H1 (cell line): ENCODE results near the gene ALPL. TPM values are rescaled to one million over a fixed set of nuclear protein-coding genes. Genes with fewer than 3 reads are reported as not detected.
A peak's percentile ranks its signal among the peaks of the same experiment; 100 is the strongest.

Source experiments
- CTCF ChIA-PET: fragments of 300-600 bp; sonication (Branson Sonifier 250); formaldehyde crosslinking; loops from one replicate; lab custom pipeline; 2021; ENCODE audit not compliant: partially characterized antibody; lab: Charles Lee
- POLR2A ChIA-PET: fragments of 300-600 bp; sonication (Branson Sonifier 250); formaldehyde crosslinking; loops from one replicate; lab custom pipeline; 2021; ENCODE audit warnings: inconsistent platforms; ENCODE audit not compliant: partially characterized antibody; lab: Charles Lee
- DNase-seq, 2 experiments: peaks; one replicate each; pipeline versions ENCODE4 v3.0.0 to v3.0.0-alpha.2; 2010 to 2022; ENCODE audit warnings: low spot score in 2 of 2, low read depth in 1 of 2, mixed read lengths in 1 of 2
- FAIRE-seq: peaks from 2 replicates; lab custom pipeline; 2011; peaks lifted over from hg19 to GRCh38; lab: Jason Lieb, UNC
- H2AFZ ChIP-seq: 2 replicates; pipeline ENCODE4 v1.8.1; 2012; ENCODE audit warnings: low read length, inconsistent platforms
- H2AK5ac ChIP-seq: 2 replicates; pipeline ENCODE4 v1.6.1; 2013; ENCODE audit warnings: low read depth, low read length
- H2BK120ac ChIP-seq: replicated peaks from 2 replicates; pipeline ENCODE3; 2013; ENCODE audit warnings: low read depth, low read length, inconsistent platforms
- H2BK12ac ChIP-seq: 2 replicates; pipeline ENCODE4 v1.6.1; 2013; ENCODE audit warnings: low read depth, low read length
- H2BK15ac ChIP-seq: 2 replicates; pipeline ENCODE4 v1.6.1; 2013; ENCODE audit warnings: low read length
- H2BK20ac ChIP-seq: 2 replicates; pipeline ENCODE4 v1.6.1; 2013; ENCODE audit warnings: low read length
- H2BK5ac ChIP-seq: 2 replicates; pipeline ENCODE4 v1.6.1; 2013; ENCODE audit warnings: low read depth, low read length
- H3K14ac ChIP-seq: 2 replicates; pipeline ENCODE4 v1.6.1; 2013; ENCODE audit warnings: inconsistent platforms; ENCODE audit not compliant: insufficient read length
- H3K18ac ChIP-seq: 2 replicates; pipeline ENCODE4 v1.6.1; 2013; ENCODE audit warnings: low read length; ENCODE audit errors: extremely low read depth
- H3K23ac ChIP-seq: 2 replicates; pipeline ENCODE4 v1.6.1; 2013; ENCODE audit warnings: inconsistent platforms; ENCODE audit not compliant: insufficient read length
- H3K23me2 ChIP-seq: 2 replicates; pipeline ENCODE4 v1.6.1; 2013; ENCODE audit warnings: low read depth, low read length
- H3K27ac ChIP-seq: 2 replicates; pipeline ENCODE4 v1.6.1; 2011; ENCODE audit warnings: low read depth, low read length, inconsistent platforms
- H3K27me3 ChIP-seq, 4 experiments: replicated peaks in 1 of 4; 1 replicate in 1 of 4; 2 replicates in 3 of 4; pipeline versions ENCODE4 v1.6.1 to v1.8.1; 2011 to 2013; ENCODE audit warnings: low read length in 3 of 4, mild to moderate bottlenecking in 3 of 4, inconsistent platforms in 2 of 4, mixed read lengths in 2 of 4, moderate library complexity in 1 of 4; ENCODE audit not compliant: control insufficient read depth in 3 of 4, insufficient read depth in 3 of 4; ENCODE audit errors: extremely low read depth in 1 of 4
- H3K36me3 ChIP-seq, 4 experiments: 2 replicates each; pipeline versions ENCODE4 v1.6.1 to v1.8.1; 2011 to 2013; ENCODE audit warnings: mild to moderate bottlenecking in 4 of 4, low read length in 3 of 4, moderate library complexity in 2 of 4, control low read depth in 1 of 4, inconsistent platforms in 1 of 4; ENCODE audit not compliant: insufficient read depth in 4 of 4, control insufficient read depth in 2 of 4
- H3K4ac ChIP-seq: replicated peaks from 2 replicates; pipeline ENCODE3; 2013; ENCODE audit warnings: low read length, low read depth, mixed read lengths, inconsistent platforms; ENCODE audit not compliant: insufficient read length
- H3K4me1 ChIP-seq, 4 experiments: replicated peaks in 1 of 4; 1 replicate in 1 of 4; 2 replicates in 3 of 4; pipeline versions ENCODE4 v1.6.1 to v1.8.1; 2011 to 2013; ENCODE audit warnings: low read length in 3 of 4, inconsistent platforms in 2 of 4, mixed read lengths in 1 of 4; ENCODE audit not compliant: insufficient read depth in 4 of 4, control insufficient read depth in 3 of 4
- H3K4me2 ChIP-seq, 2 experiments: 2 replicates each; pipeline versions ENCODE4 v1.6.1 to v1.8.1; 2011 to 2013; ENCODE audit warnings: low read depth in 2 of 2, low read length in 2 of 2, control low read depth in 1 of 2, inconsistent platforms in 1 of 2, mild to moderate bottlenecking in 1 of 2; ENCODE audit not compliant: insufficient read depth in 1 of 2
- H3K4me3 ChIP-seq, 4 experiments: fragments of 200-600, 300-600 bp in 1 of 4; sonication (generic), shearing (Covaris generic), sonication (Bioruptor Twin) in 1 of 4; 2 replicates each; pipeline versions ENCODE4 v1.5.1 to v1.8.1; 2011 to 2016; ENCODE audit warnings: low read length in 4 of 4, low read depth in 3 of 4, control low read depth in 2 of 4, inconsistent platforms in 2 of 4, mild to moderate bottlenecking in 2 of 4, mixed read lengths in 1 of 4, moderate library complexity in 1 of 4; ENCODE audit not compliant: insufficient read depth in 2 of 4; ENCODE audit errors: extremely low read depth in 1 of 4
- H3K56ac ChIP-seq: replicated peaks from 2 replicates; pipeline ENCODE3; 2013; ENCODE audit warnings: low read depth, mild to moderate bottlenecking, mixed read lengths, low read length, inconsistent platforms; ENCODE audit not compliant: insufficient read length
- H3K79me1 ChIP-seq: 2 replicates; pipeline ENCODE4 v1.6.1; 2013; ENCODE audit warnings: low read depth, low read length, control low read depth
- H3K79me2 ChIP-seq, 2 experiments: 2 replicates each; pipeline versions ENCODE4 v1.6.1 to v1.8.1; 2012 to 2013; ENCODE audit warnings: low read length in 2 of 2, mild to moderate bottlenecking in 2 of 2, inconsistent platforms in 1 of 2; ENCODE audit not compliant: insufficient read depth in 2 of 2, control insufficient read depth in 1 of 2
- H3K9ac ChIP-seq, 4 experiments: replicated peaks in 1 of 4; 1 replicate in 1 of 4; 2 replicates in 3 of 4; pipeline versions ENCODE4 v1.6.1 to v1.8.1; 2011 to 2013; ENCODE audit warnings: low read depth in 3 of 4, low read length in 3 of 4, control low read depth in 2 of 4, mild to moderate bottlenecking in 2 of 4, moderate library complexity in 2 of 4, inconsistent platforms in 1 of 4; ENCODE audit errors: extremely low read depth in 1 of 4
- H3K9me3 ChIP-seq, 2 experiments: 2 replicates each; pipeline versions ENCODE4 v1.6.1 to v1.8.1; 2012 to 2013; ENCODE audit warnings: mild to moderate bottlenecking in 2 of 2, moderate library complexity in 2 of 2, control low read depth in 1 of 2, inconsistent platforms in 1 of 2, low read depth in 1 of 2, low read length in 1 of 2, mixed read lengths in 1 of 2; ENCODE audit not compliant: insufficient read depth in 2 of 2
- H4K20me1 ChIP-seq, 2 experiments: replicated peaks in 1 of 2; 2 replicates each; pipeline versions ENCODE3 to v1.8.1; 2011 to 2013; ENCODE audit warnings: inconsistent platforms in 2 of 2, low read length in 2 of 2, mild to moderate bottlenecking in 1 of 2; ENCODE audit not compliant: insufficient read depth in 2 of 2, control insufficient read depth in 1 of 2
- H4K5ac ChIP-seq: 2 replicates; pipeline ENCODE4 v1.6.1; 2013; ENCODE audit warnings: low read length, low read depth, mixed read lengths, inconsistent platforms; ENCODE audit not compliant: insufficient read length
- H4K8ac ChIP-seq: 2 replicates; pipeline ENCODE4 v1.8.0; 2013; ENCODE audit warnings: mild to moderate bottlenecking, moderate library complexity, low read length, inconsistent platforms; ENCODE audit not compliant: insufficient read depth; ENCODE audit errors: extremely low read depth
- H4K91ac ChIP-seq: replicated peaks from 2 replicates; pipeline ENCODE3; 2013; ENCODE audit warnings: low read length, mixed read lengths, inconsistent platforms; ENCODE audit not compliant: insufficient read length
- ASH2L ChIP-seq: fragments of 200-600, 300-600 bp; sonication (generic); IDR thresholded peaks from one replicate; pipeline ENCODE4 v1.7.1; 2017; ENCODE audit warnings: low read length
- CBX8 ChIP-seq: fragments of 300-800, 300-1000 bp; sonication (generic); IDR thresholded peaks from 2 replicates; pipeline ENCODE4 v1.7.1; 2016; ENCODE audit warnings: low read depth, low read length, borderline replicate concordance
- CHD1 ChIP-seq: IDR thresholded peaks from 2 replicates; pipeline ENCODE4 v1.6.1; 2012; ENCODE audit warnings: low read depth, low read length, improper control_type of control experiment
- CREB1 ChIP-seq: IDR thresholded peaks from 2 replicates; pipeline ENCODE4 v1.6.1; 2012; ENCODE audit warnings: inconsistent platforms
- CTBP2 ChIP-seq: IDR thresholded peaks from 2 replicates; pipeline ENCODE4 v1.7.0; 2011; ENCODE audit warnings: borderline replicate concordance, mild to moderate bottlenecking, moderate library complexity, mixed read lengths, low read length; ENCODE audit not compliant: insufficient read depth, insufficient read length
- EGR1 ChIP-seq: IDR thresholded peaks from 2 replicates; pipeline ENCODE4 v1.6.1; 2011; ENCODE audit warnings: low read depth, low read length, borderline replicate concordance
- HDAC6 ChIP-seq: IDR thresholded peaks from one replicate; pipeline ENCODE4 v1.7.1; 2012; ENCODE audit warnings: low read depth, mild to moderate bottlenecking, inconsistent platforms, low read length, moderate library complexity
- NANOG ChIP-seq: IDR thresholded peaks from 2 replicates; pipeline ENCODE4 v1.6.1; 2011; ENCODE audit warnings: low read length, low read depth, mild to moderate bottlenecking, inconsistent platforms; ENCODE audit not compliant: insufficient read depth, poor library complexity, severe bottlenecking
- POU5F1 ChIP-seq: IDR thresholded peaks from 2 replicates; pipeline ENCODE4 v1.6.1; 2011; ENCODE audit warnings: low read depth, mild to moderate bottlenecking, low read length, moderate library complexity
- SAP30 ChIP-seq: fragments of 300-600 bp; sonication (generic); IDR thresholded peaks from 2 replicates; pipeline ENCODE4 v1.7.1; 2012; ENCODE audit warnings: low read length, moderate library complexity, mild to moderate bottlenecking, inconsistent platforms; ENCODE audit not compliant: insufficient read depth, insufficient replicate concordance
- SP1 ChIP-seq: IDR thresholded peaks from 2 replicates; pipeline ENCODE4 v1.6.1; 2011; ENCODE audit warnings: low read depth, low read length
- TAF7 ChIP-seq: optimal IDR thresholded peaks from 2 replicates; pipeline ENCODE3; 2011; ENCODE audit warnings: low read depth, mild to moderate bottlenecking, inconsistent platforms, low read length, moderate library complexity, borderline replicate concordance
- WGBS, 2 experiments: shearing (Covaris generic) in 1 of 2; methylation state at CpG; one replicate each; pipeline versions ENCODE4 v1.1.6 to v1.1.7; 2013 to 2015; ENCODE audit warnings: low lambda C conversion rate in 2 of 2, mixed read lengths in 2 of 2, inconsistent platforms in 1 of 2, low coverage in 1 of 2, missing lambda C conversion rate in 1 of 2; ENCODE audit not compliant: insufficient replicate concordance in 2 of 2, insufficient coverage in 1 of 2, insufficient read length in 1 of 2; ENCODE audit errors: extremely low coverage in 1 of 2, missing lambda C conversion rate in 1 of 2; 5-methylcytosine and 5-hydroxymethylcytosine counted together
- polyA plus RNA-seq, 7 experiments: library from polyadenylated mRNA; depleted of rRNA in 3 of 7; stranded (reverse) in 5 of 7; unstranded in 2 of 7; fragments of >200 nt in 5 of 7; fragments of 200-250 nt in 2 of 7; gene quantifications; 1 replicate in 5 of 7; 2 replicates in 1 of 7; 4 replicates in 1 of 7; pipeline versions ENCODE4 v1.2.1 to v1.2.3, GENCODE V29; 2011 to 2013; ENCODE audit warnings: missing spikeins in 2 of 7, mixed read lengths in 2 of 7
- total RNA-seq: library from RNA; stranded (reverse); fragmentation: NEBNext Ultra II Directional; extraction: Animal tissue kit (Norgen Biotek cat#: 25700); gene quantifications from 2 replicates; pipeline ENCODE4 v1.2.1, GENCODE V29; 2021

Gene ALPL
- total and polyA plus RNA-seq, 2 of the 8 experiments (the other 6 are each of a cell fraction or from before 2014, with no cell fraction given) = 175 to 362 TPM

GRCh38 chr1:21492356-21492625, 16.9 kb upstream of the ALPL start:
- H3K56ac ChIP-seq = no peak overlapping the region
- H3K79me1 ChIP-seq = no peaks in the 10 kb centered on the region
- H3K23me2 ChIP-seq = no peaks in the 10 kb centered on the region; the same call in 1 of the 2 replicates
- peaks cover 5 to 11% (median 7%) of the 10 kb centered on the region in 4 experiments; a peak in 5 of 7 replicates for H3K4me1 ChIP-seq
- H3K4me2 ChIP-seq = peak overlapping the region in 1 of 2 experiments; percentile 30; a peak in 1 of 4 replicates
- H3K4ac ChIP-seq = no peak overlapping the region
- H3K27ac ChIP-seq = no peak overlapping the region
- no peak for FAIRE-seq
- H3K18ac ChIP-seq = no peak overlapping the region
- no peaks in the 10 kb centered on the region for H3K9me3 ChIP-seq
- DNase-seq = no peak
- H4K91ac ChIP-seq = no peak overlapping the region
- H3K14ac ChIP-seq = no peak overlapping the region
- H2BK5ac ChIP-seq = no peak overlapping the region
- no peaks in the 10 kb centered on the region for H3K36me3 ChIP-seq
- peak overlapping the region; percentile 6; the same call in 1 of the 2 replicates for H2BK15ac ChIP-seq
- no peak overlapping the region for H2BK120ac ChIP-seq
- no peak overlapping the region for H3K23ac ChIP-seq
- TF ChIP-seq TAF7 (no peak), HDAC6 (no peak), EGR1 (no peak), CBX8 (no peak), CTBP2 (no peak), CREB1 (no peak), ASH2L (no peak), NANOG (no peak), SAP30 (no peak), POU5F1 (no peak), SP1 (no peak), CHD1 (no peak)
- H4K5ac ChIP-seq = no peak overlapping the region
- no peak overlapping the region for H2BK20ac ChIP-seq
- ChIA-PET CTCF (interaction anchor here (0.9 to 5.7 kb wide), 5 partner anchors 23 to 123 kb away, joined by 3 to 72 read pairs (median 4); no protein-coding TSS in a partner anchor), POLR2A (no interaction called here)
- no peaks in the 10 kb centered on the region for H3K79me2 ChIP-seq
- no peak overlapping the region for H2BK12ac ChIP-seq
- no peak overlapping the region for H3K9ac ChIP-seq
- H3K4me3 ChIP-seq = no peak overlapping the region
- 72% methylated on average over 4 of the region's 4 CpGs; no CpG with 5 or more reads in 1 of the 2 experiments for WGBS, 2 experiments
- H3K27me3 ChIP-seq = no peaks in the 10 kb centered on the region; a peak in 1 of 7 replicates
- H4K8ac ChIP-seq = no peak overlapping the region
- H2AK5ac ChIP-seq = no peak overlapping the region
- 0 out of 2 replicates have a peak overlapping the region, but pooled peaks have one; percentile 27 for H2AFZ ChIP-seq
- H4K20me1 ChIP-seq = no peaks in the 10 kb centered on the region
